GM06990 (cell line): Measurements from ENCODE around the gene SLC35E3.

ENCODE experiments used
- DNase-seq: peaks from one replicate; pipeline ENCODE4 v3.0.0-alpha.2; 2011; ENCODE audit not compliant: insufficient read length; ENCODE audit errors: extremely low read depth
- H3K27me3 ChIP-seq: replicated peaks from 2 replicates; pipeline ENCODE4 v1.6.0; 2011; ENCODE audit warnings: low read length; ENCODE audit not compliant: control insufficient read depth, insufficient read depth
- H3K36me3 ChIP-seq: 2 replicates; pipeline ENCODE4 v1.5.1; 2011; ENCODE audit warnings: low read length; ENCODE audit not compliant: control insufficient read depth, insufficient read depth
- H3K4me3 ChIP-seq: replicated peaks from 2 replicates; pipeline ENCODE4 v1.5.1; 2011; ENCODE audit warnings: low read depth, mild to moderate bottlenecking, control low read depth, low read length
- CTCF ChIP-seq: IDR thresholded peaks from 2 replicates; pipeline ENCODE4 v1.5.1; 2011; ENCODE audit warnings: low read length, control low read depth, mild to moderate bottlenecking, inconsistent platforms; ENCODE audit not compliant: insufficient read depth, poor library complexity, severe bottlenecking

Gene SLC35E3

GRCh38 chr12:68821357-68822188 is 75.6 kb downstream of the SLC35E3 start:
- no peak for TF ChIP-seq CTCF
- Histone ChIP-seq H3K36me3 (peaks cover 24% of the 10 kb centered on the region), H3K27me3 (no peaks in the 10 kb centered on the region), H3K4me3 (no peak overlapping the region)
- no peak for DNase-seq

GRCh38 chr12:68823696-68824095 is 77.7 kb downstream of the SLC35E3 start:
- peaks cover 25% of the 10 kb centered on the region for H3K36me3 ChIP-seq
- DNase-seq, result no peak
- no peak overlapping the region for H3K4me3 ChIP-seq
- no peak for TF ChIP-seq CTCF
- H3K27me3 ChIP-seq, result no peaks in the 10 kb centered on the region

- no peaks in the 10 kb centered on the region for H3K27me3 ChIP-seq
- TF ChIP-seq CTCF, result no peak
- peaks cover 26% of the 10 kb centered on the region for H3K36me3 ChIP-seq
- no peak overlapping the region for H3K4me3 ChIP-seq
- no peak for DNase-seq
These were observed 78.2 kb downstream of the SLC35E3 start for GRCh38 chr12:68824131-68824530.

GRCh38 chr12:68824597-68825250 is 78.7 kb downstream of the SLC35E3 start:
- peaks cover 24% of the 10 kb centered on the region for H3K36me3 ChIP-seq
- no peak for DNase-seq

GRCh38 chr12:68825569-68826217 is 79.7 kb downstream of the SLC35E3 start:
- H3K27me3 ChIP-seq, result no peaks in the 10 kb centered on the region
- H3K4me3 ChIP-seq, result no peak overlapping the region
- no peak for TF ChIP-seq CTCF
- peaks cover 23% of the 10 kb centered on the region for H3K36me3 ChIP-seq
- DNase-seq, result no peak

More at GRCh38 chr12:68824597-68825250, 78.7 kb downstream of the SLC35E3 start:
- Histone ChIP-seq H3K4me3 (no peak overlapping the region), H3K27me3 (no peaks in the 10 kb centered on the region)
- no peak for TF ChIP-seq CTCF
